ENCODE data around the gene PHYKPL. TPM values are rescaled to one million over a fixed set of nuclear protein-coding genes. Genes with fewer than 3 reads are reported as not detected.

The PHYKPL gene
- total RNA-seq, 1 donor from 2014 or later, result 29.2 TPM

GRCh38 chr5:178194026-178194425, 38.6 kb downstream of the PHYKPL start:
- H3K27me3 ChIP-seq (ENCODE audit: control insufficient read depth, insufficient read depth, low read length), result peaks cover 7% of the 10 kb centered on the region
- DNase-seq (ENCODE audit: low read depth) (no peak), FAIRE-seq (no peak)
- H3K4me3 ChIP-seq (ENCODE audit: low read depth, low read length), result no peak overlapping the region
- no peaks in the 10 kb centered on the region for H3K36me3 ChIP-seq (ENCODE audit: control insufficient read depth, insufficient read depth, low read length)
- no peak for TF ChIP-seq CTCF (IDR thresholded peaks at IDR 0.05; ENCODE audit: insufficient read depth, low read length, severe bottlenecking)

- DNase-seq (ENCODE audit: low read depth), result no peak
- H3K27me3 ChIP-seq (ENCODE audit: control insufficient read depth, insufficient read depth, low read length), result peaks cover 7% of the 10 kb centered on the region
- no peak for FAIRE-seq
- no peaks in the 10 kb centered on the region for H3K36me3 ChIP-seq (ENCODE audit: control insufficient read depth, insufficient read depth, low read length)
- no peak for TF ChIP-seq CTCF (IDR thresholded peaks at IDR 0.05; ENCODE audit: insufficient read depth, low read length, severe bottlenecking)
- H3K4me3 ChIP-seq (ENCODE audit: low read depth, low read length), result no peak overlapping the region
Measured at GRCh38 chr5:178193251-178193809, 39.3 kb downstream of the PHYKPL start.

GRCh38 chr5:178192787-178193186, 39.8 kb downstream of the PHYKPL start:
- H3K4me3 ChIP-seq (ENCODE audit: low read depth, low read length), result no peak overlapping the region
- peaks cover 7% of the 10 kb centered on the region for H3K27me3 ChIP-seq (ENCODE audit: control insufficient read depth, insufficient read depth, low read length)
- FAIRE-seq, result no peak
- H3K36me3 ChIP-seq (ENCODE audit: control insufficient read depth, insufficient read depth, low read length), result no peaks in the 10 kb centered on the region
- TF ChIP-seq CTCF (IDR thresholded peaks at IDR 0.05; ENCODE audit: insufficient read depth, low read length, severe bottlenecking), result no peak
- no peak for DNase-seq (ENCODE audit: low read depth)

- FAIRE-seq (peak; percentile 66), DNase-seq (ENCODE audit: low read depth) (peak; percentile 97)
- Histone ChIP-seq H3K27me3 (ENCODE audit: control insufficient read depth, insufficient read depth, low read length) (peaks cover 7% of the 10 kb centered on the region), H3K36me3 (ENCODE audit: control insufficient read depth, insufficient read depth, low read length) (no peaks in the 10 kb centered on the region), H3K4me3 (ENCODE audit: low read depth, low read length) (no peak overlapping the region)
- TF ChIP-seq CTCF (IDR thresholded peaks at IDR 0.05; ENCODE audit: insufficient read depth, low read length, severe bottlenecking), result no peak
Measured at GRCh38 chr5:178192244-178192643, 40.4 kb downstream of the PHYKPL start.

GRCh38 chr5:178191661-178192060, 40.9 kb downstream of the PHYKPL start:
- no peak overlapping the region for H3K4me3 ChIP-seq (ENCODE audit: low read depth, low read length)
- no peak for FAIRE-seq
- no peak for DNase-seq (ENCODE audit: low read depth)
- H3K36me3 ChIP-seq (ENCODE audit: control insufficient read depth, insufficient read depth, low read length), result no peaks in the 10 kb centered on the region
- peaks cover 7% of the 10 kb centered on the region for H3K27me3 ChIP-seq (ENCODE audit: control insufficient read depth, insufficient read depth, low read length)
- TF ChIP-seq CTCF (IDR thresholded peaks at IDR 0.05; ENCODE audit: insufficient read depth, low read length, severe bottlenecking), result no peak

- DNase-seq (ENCODE audit: low read depth) (no peak), FAIRE-seq (no peak)
Measured at GRCh38 chr5:178189433-178189832, 43.2 kb downstream of the PHYKPL start.

More at GRCh38 chr5:178189433-178189832, 43.2 kb downstream of the PHYKPL start:
- no peak for TF ChIP-seq CTCF (IDR thresholded peaks at IDR 0.05; ENCODE audit: insufficient read depth, low read length, severe bottlenecking)
- no peak overlapping the region for H3K4me3 ChIP-seq (ENCODE audit: low read depth, low read length)
- H3K36me3 ChIP-seq (ENCODE audit: control insufficient read depth, insufficient read depth, low read length), result no peaks in the 10 kb centered on the region
- peaks cover 4% of the 10 kb centered on the region for H3K27me3 ChIP-seq (ENCODE audit: control insufficient read depth, insufficient read depth, low read length)
